GM21717 (cell line): Measurements from ENCODE around the gene HSD11B1.

Source experiments
- ATAC-seq: cut with Tn5 transposase; IDR thresholded peaks from one replicate; pipeline ENCODE4 v1.9.1; 2021; ENCODE audit warnings: mild to moderate bottlenecking, moderate library complexity; ENCODE audit not compliant: unreplicated experiment

HSD11B1 gene

GRCh38 chr1:209780268-209780667 lies 75.6 kb downstream of the HSD11B1 start:
- ATAC-seq: no peak

GRCh38 chr1:209783386-209783785 lies 78.7 kb downstream of the HSD11B1 start:
- no peak for ATAC-seq
